ENCODE measurements around the gene DNAJC6. TPM values are rescaled to one million over a fixed set of nuclear protein-coding genes. Genes with fewer than 3 reads are reported as not detected.

The DNAJC6 gene
- total and polyA plus RNA-seq, 9 donors = 0.60 to 1.2 (median 0.81) TPM

DNA sequence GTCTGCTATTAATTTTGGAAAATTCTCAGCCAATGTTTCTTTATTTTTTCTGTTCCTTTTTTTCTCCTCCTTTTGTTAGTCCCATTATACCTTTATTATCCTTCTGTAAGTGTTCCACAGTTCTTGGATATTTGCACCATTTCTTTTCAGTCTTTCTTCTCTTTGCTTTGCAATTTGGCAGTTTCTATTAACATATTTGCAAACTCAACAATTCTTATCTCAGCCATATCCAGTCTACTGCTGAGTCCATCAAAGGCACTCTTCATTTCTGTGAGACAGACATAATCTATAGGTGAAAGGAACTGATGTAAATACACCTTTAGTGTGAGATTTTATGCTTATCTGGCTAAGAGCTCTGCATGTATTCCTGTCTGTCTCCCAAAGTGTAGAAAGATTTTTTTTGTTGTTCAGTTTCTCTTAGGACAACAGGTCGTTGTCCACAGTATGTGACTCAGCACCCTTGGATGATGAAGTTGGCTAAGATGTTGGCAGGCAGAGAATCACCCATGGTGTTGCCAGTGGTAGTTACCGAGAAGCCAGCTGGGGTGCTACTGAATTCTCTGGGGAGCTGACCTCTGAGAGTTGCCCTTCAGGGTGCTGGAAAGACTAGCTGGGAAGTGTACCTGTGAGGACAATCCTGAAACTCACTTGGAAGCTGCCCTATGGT lies 149.5 kb downstream of the DNAJC6 start:
- no peak overlapping the region for H3K4me3 ChIP-seq (ENCODE audit: low read length)
- H3K9me3 ChIP-seq (replicated peaks; ENCODE audit: control insufficient read depth, low read depth, low read length) = no peaks in the 10 kb centered on the region
- no peaks in the 10 kb centered on the region for H3K36me3 ChIP-seq (ENCODE audit: control insufficient read depth, insufficient read depth, low read length)
- 93% methylated on average over 2 of the region's 2 CpGs for WGBS (ENCODE audit: insufficient coverage)
- H3K27ac ChIP-seq (ENCODE audit: low read length) = no peak overlapping the region
- no peaks in the 10 kb centered on the region for H3K4me1 ChIP-seq (ENCODE audit: control insufficient read depth, insufficient read depth, low read length)
- no peak for DNase-seq
- no peaks in the 10 kb centered on the region for H3K27me3 ChIP-seq (ENCODE audit: control insufficient read depth, insufficient read depth, low read length)

DNA sequence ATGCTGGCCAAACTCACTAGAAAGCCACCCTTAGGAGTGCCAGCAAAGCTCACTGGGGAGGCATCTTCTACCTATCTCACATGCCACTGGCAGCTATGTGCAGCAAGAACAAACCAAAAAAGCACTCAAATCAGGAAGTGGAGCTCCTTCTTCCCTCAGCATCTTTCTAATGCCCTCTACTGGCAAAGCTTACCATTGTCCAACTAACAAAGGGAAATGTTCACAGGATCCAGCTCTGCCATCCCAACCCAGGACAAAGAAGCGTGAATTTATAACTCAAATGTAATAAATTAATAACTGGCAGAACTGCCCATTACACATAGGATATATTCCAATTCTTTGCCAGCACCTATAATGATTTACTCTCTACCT lies 150.0 kb downstream of the DNAJC6 start:
- WGBS (ENCODE audit: insufficient coverage) = no CpG with 5 or more reads among the region's 1 CpG
- Histone ChIP-seq H3K36me3 (ENCODE audit: control insufficient read depth, insufficient read depth, low read length) (no peaks in the 10 kb centered on the region), H3K27me3 (ENCODE audit: control insufficient read depth, insufficient read depth, low read length) (no peaks in the 10 kb centered on the region), H3K27ac (ENCODE audit: low read length) (no peak overlapping the region), H3K9me3 (replicated peaks; ENCODE audit: control insufficient read depth, low read depth, low read length) (no peaks in the 10 kb centered on the region), H3K4me1 (ENCODE audit: control insufficient read depth, insufficient read depth, low read length) (no peaks in the 10 kb centered on the region), H3K4me3 (ENCODE audit: low read length) (no peak overlapping the region)
- DNase-seq = no peak

Other genes starting within 250 kb of the DNAJC6 start
- 7.6 TPM for gene AK4, start 161.3 kb upstream of the DNAJC6 start, total RNA-seq
- gene AK4, start 161.3 kb upstream of the DNAJC6 start, polyA plus RNA-seq (ENCODE audit: insufficient read depth in 1 of 8, insufficient read length in 8 of 8, low replicate concordance in 1 of 8) = 10 to 100 TPM in 2 of 8 donors, 1 to 10 TPM in 6; 5.0 to 14.1 (median 7.6) TPM
- gene LEPR, start 111.1 kb downstream of the DNAJC6 start, total RNA-seq = 15.5 TPM
- gene LEPR, start 111.1 kb downstream of the DNAJC6 start, polyA plus RNA-seq (ENCODE audit: insufficient read depth in 1 of 8, insufficient read length in 8 of 8, low replicate concordance in 1 of 8) = 10 to 100 TPM in 2 of 8 donors, 1 to 10 TPM in 6; 3.7 to 12.4 (median 7.8) TPM
- gene LEPROT, start 111.1 kb downstream of the DNAJC6 start, total RNA-seq = 45.8 TPM
- gene LEPROT, start 111.1 kb downstream of the DNAJC6 start, polyA plus RNA-seq (ENCODE audit: insufficient read depth in 1 of 8, insufficient read length in 8 of 8, low replicate concordance in 1 of 8) = 10 to 100 TPM; 45.0 to 65.8 (median 53.6) TPM

Data from muscle of leg (tissue), 11 donors.